HG03045 (cell line): Measurements from ENCODE around the gene PLEKHN1.

Experiments used
- ATAC-seq: cut with Tn5 transposase; IDR thresholded peaks from one replicate; pipeline ENCODE4 v1.9.1; 2021; ENCODE audit warnings: mild to moderate bottlenecking, moderate library complexity; ENCODE audit not compliant: unreplicated experiment

PLEKHN1 gene

DNA sequence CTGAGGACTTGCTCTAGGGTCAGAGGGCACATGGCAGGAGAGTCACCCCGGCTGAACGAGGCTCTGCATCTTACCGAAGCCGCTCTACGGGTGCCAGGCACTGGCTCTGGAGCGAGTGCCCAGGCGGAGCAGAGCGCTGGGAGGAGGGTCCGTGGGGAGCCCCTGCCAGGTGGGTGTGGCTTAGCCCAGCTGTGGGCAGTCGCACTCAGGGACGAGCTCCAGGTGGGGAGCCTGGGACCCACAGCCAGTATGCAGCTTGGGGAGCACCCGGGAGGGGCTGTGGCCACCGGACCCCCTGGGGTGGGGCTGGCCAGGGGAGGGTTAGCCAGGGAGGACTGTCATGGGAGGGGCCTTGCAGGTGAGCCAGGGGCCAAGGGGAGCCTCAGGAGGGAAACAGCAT is 57.4 kb downstream of the PLEKHN1 start:
- no peak for ATAC-seq

DNA sequence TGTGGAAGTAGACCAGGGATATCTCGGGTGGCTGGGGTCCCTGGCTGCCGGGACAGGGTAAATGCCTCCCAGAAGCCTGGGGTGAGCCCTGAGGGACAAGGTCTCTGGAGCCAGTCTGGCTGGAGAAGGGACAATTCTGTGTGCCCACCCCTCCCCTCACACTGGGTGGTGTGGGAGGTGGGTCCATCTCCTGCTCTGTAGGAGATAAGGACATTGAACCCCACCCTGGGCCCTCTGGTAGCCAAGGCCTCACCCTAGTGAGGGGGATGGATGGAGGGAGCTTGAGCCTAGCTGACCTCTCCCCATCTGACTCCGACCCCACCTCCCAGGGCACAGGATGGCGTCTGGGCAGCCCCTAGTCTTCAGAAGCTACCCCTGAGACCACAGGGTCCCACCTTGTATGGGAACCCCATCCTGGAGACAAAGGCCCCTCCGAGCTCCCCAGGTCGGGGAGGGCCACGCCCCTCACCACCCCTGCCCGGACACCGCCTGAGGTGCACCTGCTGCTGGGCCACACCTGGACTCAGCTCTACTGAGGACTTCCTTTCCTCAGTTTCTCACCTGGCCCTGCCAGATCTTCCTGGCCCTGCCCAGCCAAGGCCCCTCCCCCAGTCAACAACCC is 58.0 kb downstream of the PLEKHN1 start:
- no peak for ATAC-seq

DNA sequence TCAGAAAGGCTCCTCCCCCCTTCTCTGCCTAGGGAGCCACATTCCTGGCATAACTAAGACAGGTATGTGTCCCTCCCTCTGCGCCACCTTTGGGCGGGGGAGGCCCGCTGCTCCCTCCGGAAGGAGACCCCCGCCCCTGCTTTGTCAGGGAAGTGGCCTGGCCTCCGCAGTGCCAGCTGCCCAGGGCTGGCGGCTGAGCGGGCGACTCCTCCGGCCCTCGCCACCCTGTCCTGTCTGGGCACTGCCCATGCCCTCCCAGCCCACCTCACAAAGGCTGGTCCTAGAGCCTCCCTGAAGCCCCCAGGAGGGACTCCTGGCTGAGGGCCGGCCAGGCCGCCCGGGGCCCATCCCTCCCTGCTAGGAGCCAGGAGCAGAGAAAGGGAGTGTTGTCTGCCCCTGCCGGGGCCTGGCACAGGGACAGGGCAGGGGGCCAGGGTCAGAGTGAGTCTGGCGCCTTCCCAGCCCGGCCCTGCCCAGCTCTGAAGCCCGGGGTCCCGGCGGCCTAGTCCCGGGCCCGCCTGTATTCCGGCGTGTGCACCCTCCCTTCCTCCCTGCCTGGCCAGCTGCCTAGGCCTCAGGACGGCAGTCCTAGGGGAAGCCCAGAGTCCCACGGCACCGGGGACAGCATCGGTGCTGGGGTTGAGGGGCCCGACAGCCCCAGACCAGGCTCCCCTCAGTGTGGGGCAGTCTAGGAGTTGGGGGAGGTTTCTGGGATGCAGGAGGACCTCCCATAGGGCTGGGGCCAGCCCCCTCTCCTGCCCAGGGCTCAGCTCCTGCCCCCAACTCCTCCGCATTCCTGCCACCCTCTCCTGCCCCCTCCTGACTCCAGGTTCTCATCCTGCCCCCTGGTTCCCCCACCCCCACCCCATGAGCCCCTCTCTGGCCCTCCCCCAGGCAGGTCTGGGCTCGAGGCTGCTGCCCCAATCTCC is 58.8 kb downstream of the PLEKHN1 start:
- no peak for ATAC-seq
